Parathyroid adenoma (tissue), 2 donors: ENCODE results near the gene UBTD2.
"Not testable (repeated sequence)": the region's sequence is repeated elsewhere in the genome, so short reads cannot be mapped to it uniquely, and the experiment has no call there.

Source experiments
- H2AFZ ChIP-seq: fragments of 300-600 bp; sonication (generic); one replicate; pipeline ENCODE4 v1.7.0; 2017; ENCODE audit warnings: antibody characterized with exemption, mild to moderate bottlenecking
- H3K27ac ChIP-seq: fragments of 300-600 bp; sonication (generic); one replicate; pipeline ENCODE4 v1.7.0; 2017
- H3K27me3 ChIP-seq: fragments of 300-600 bp; sonication (generic); one replicate; pipeline ENCODE4 v1.7.0; 2017; ENCODE audit warnings: low read length; ENCODE audit not compliant: control insufficient read depth, insufficient read depth
- H3K36me3 ChIP-seq: fragments of 300-600 bp; sonication (generic); one replicate; pipeline ENCODE4 v1.7.0; 2017; ENCODE audit warnings: low read length; ENCODE audit not compliant: control insufficient read depth, insufficient read depth
- H3K4me1 ChIP-seq: fragments of 300-600 bp; sonication (generic); one replicate; pipeline ENCODE4 v1.7.0; 2017; ENCODE audit warnings: control low read depth
- H3K4me2 ChIP-seq: fragments of 300-600 bp; sonication (generic); one replicate; pipeline ENCODE4 v1.7.0; 2017; ENCODE audit warnings: low read length
- H3K4me3 ChIP-seq: fragments of 300-600 bp; sonication (generic); one replicate; pipeline ENCODE4 v1.7.0; 2017; ENCODE audit warnings: low read depth, low read length
- H3K79me2 ChIP-seq: fragments of 300-600 bp; sonication (generic); one replicate; pipeline ENCODE4 v1.7.0; 2017; ENCODE audit warnings: control low read depth
- H3K9ac ChIP-seq: fragments of 300-600 bp; sonication (generic); one replicate; pipeline ENCODE4 v1.7.0; 2017; ENCODE audit warnings: mild to moderate bottlenecking
- H3K9me3 ChIP-seq: fragments of 300-600 bp; sonication (generic); one replicate; pipeline ENCODE4 v1.7.0; 2017; ENCODE audit warnings: low read length; ENCODE audit not compliant: control insufficient read depth
- CTCF ChIP-seq: fragments of 300-600 bp; sonication (generic); IDR thresholded peaks from one replicate; pipeline ENCODE4 v1.7.0; 2017; ENCODE audit warnings: antibody characterized with exemption, mild to moderate bottlenecking
- donor health status: primary hyperparathyroidism.

Gene UBTD2

GRCh38 chr5:172207511-172207910 is 76.1 kb downstream of the UBTD2 start:
- no peak overlapping the region for H3K27ac ChIP-seq
- TF ChIP-seq CTCF = no peak
- no peaks in the 10 kb centered on the region for H3K79me2 ChIP-seq
- no peak overlapping the region for H3K9ac ChIP-seq
- H2AFZ ChIP-seq = no peak overlapping the region
- H3K4me2 ChIP-seq = no peak overlapping the region
- H3K36me3 ChIP-seq = no peaks in the 10 kb centered on the region
- no peak overlapping the region for H3K4me3 ChIP-seq
- H3K9me3 ChIP-seq = no peaks in the 10 kb centered on the region
- H3K27me3 ChIP-seq = no peaks in the 10 kb centered on the region
- H3K4me1 ChIP-seq = no peaks in the 10 kb centered on the region

GRCh38 chr5:172205984-172206383 is 77.6 kb downstream of the UBTD2 start:
- H3K27me3 ChIP-seq, H2AFZ ChIP-seq, H3K79me2 ChIP-seq, H3K4me1 ChIP-seq, H3K4me2 ChIP-seq, H3K4me3 ChIP-seq, H3K9ac ChIP-seq, H3K36me3 ChIP-seq, H3K27ac ChIP-seq, H3K9me3 ChIP-seq: not testable (repeated sequence)

GRCh38 chr5:172200476-172200875 is 83.1 kb downstream of the UBTD2 start:
- Histone ChIP-seq H3K27ac (no peak overlapping the region), H3K9me3 (no peaks in the 10 kb centered on the region), H2AFZ (no peak overlapping the region), H3K4me3 (no peak overlapping the region), H3K79me2 (no peaks in the 10 kb centered on the region), H3K4me1 (no peaks in the 10 kb centered on the region), H3K4me2 (no peak overlapping the region), H3K27me3 (no peaks in the 10 kb centered on the region), H3K36me3 (no peaks in the 10 kb centered on the region), H3K9ac (no peak overlapping the region)
- no peak for TF ChIP-seq CTCF

GRCh38 chr5:172199446-172199845 is 84.1 kb downstream of the UBTD2 start:
- Histone ChIP-seq H3K79me2 (no peaks in the 10 kb centered on the region), H3K4me3 (no peak overlapping the region), H3K27ac (no peak overlapping the region), H3K36me3 (no peaks in the 10 kb centered on the region), H3K9ac (no peak overlapping the region), H3K4me1 (no peaks in the 10 kb centered on the region), H3K4me2 (no peak overlapping the region), H3K9me3 (no peaks in the 10 kb centered on the region), H2AFZ (no peak overlapping the region), H3K27me3 (no peaks in the 10 kb centered on the region)
- TF ChIP-seq CTCF = no peak

GRCh38 chr5:172197775-172198174 is 85.8 kb downstream of the UBTD2 start:
- not testable (repeated sequence) for H3K27ac ChIP-seq

GRCh38 chr5:172194985-172195774 is 88.4 kb downstream of the UBTD2 start:
- Histone ChIP-seq H3K4me3 (no peak overlapping the region), H3K9ac (no peak overlapping the region)

More at GRCh38 chr5:172197775-172198174, 85.8 kb downstream of the UBTD2 start:
- not testable (repeated sequence) for H2AFZ ChIP-seq, H3K27me3 ChIP-seq, H3K79me2 ChIP-seq, H3K36me3 ChIP-seq, H3K4me2 ChIP-seq, H3K4me1 ChIP-seq, H3K4me3 ChIP-seq, H3K9me3 ChIP-seq, H3K9ac ChIP-seq

More at GRCh38 chr5:172194985-172195774, 88.4 kb downstream of the UBTD2 start:
- Histone ChIP-seq H3K27ac (no peak overlapping the region), H3K79me2 (no peaks in the 10 kb centered on the region), H3K4me2 (no peak overlapping the region), H3K4me1 (no peaks in the 10 kb centered on the region), H3K9me3 (no peaks in the 10 kb centered on the region), H2AFZ (no peak overlapping the region), H3K36me3 (no peaks in the 10 kb centered on the region), H3K27me3 (no peaks in the 10 kb centered on the region)
- no peak for TF ChIP-seq CTCF
